ENCODE measurements around the gene ANKS1A. TPM values are rescaled to one million over a fixed set of nuclear protein-coding genes. Genes with fewer than 3 reads are reported as not detected.

ANKS1A gene
- total RNA-seq, 1 experiment from 2014 or later, result 26.5 TPM

DNA sequence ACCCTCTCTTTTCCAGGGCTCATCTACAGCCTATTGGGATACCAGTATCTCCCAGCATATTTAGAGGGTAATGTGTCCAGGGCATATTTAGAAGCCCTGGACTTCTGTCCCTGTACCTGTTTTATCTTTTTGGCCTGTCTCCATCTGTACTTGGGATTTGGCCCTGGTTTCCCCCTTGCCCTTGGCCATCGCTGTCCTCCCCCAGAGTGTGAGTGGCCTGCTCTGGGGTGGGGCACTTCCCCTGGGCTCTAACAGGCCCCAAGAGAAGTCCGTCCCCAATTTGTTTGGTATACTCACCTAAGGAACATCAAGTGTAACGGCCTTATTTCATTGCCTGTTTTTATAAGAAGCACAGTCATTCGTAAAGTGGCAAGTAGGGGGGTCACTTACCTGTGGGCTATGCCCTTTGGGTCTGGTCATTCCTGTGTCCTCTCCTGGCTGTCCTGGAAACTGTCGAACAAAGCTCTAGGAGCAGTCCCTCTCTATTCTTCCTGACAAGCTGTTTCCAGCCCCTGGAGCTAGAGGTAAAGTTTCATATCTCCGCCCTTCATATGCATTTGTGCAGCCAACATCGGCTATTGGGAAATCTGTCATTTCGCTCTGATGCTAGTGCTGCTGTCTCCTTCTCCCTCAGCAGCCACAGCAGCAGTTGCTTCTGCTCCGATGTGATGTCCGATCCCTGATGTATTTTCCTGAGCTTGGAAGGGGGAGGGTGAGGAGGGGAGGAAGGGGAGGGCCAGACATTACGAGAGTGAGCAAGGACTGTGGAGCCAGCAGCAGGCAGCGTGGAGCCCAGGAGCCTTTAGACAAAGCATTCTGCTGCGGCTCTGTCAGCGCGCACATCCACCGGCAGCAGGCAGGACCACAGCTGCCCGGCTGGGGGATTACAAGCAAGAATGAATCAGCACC lies 168.6 kb downstream of the ANKS1A start:
- Histone ChIP-seq H4K91ac (ENCODE audit: insufficient read length, low read depth, low read length) (no peak overlapping the region), H3K9ac (ENCODE audit: extremely low read depth, insufficient read length, low read length) (no peak overlapping the region), H3K14ac (ENCODE audit: insufficient read depth, low read length) (no peak overlapping the region), H3K23ac (ENCODE audit: insufficient read length, low read depth, low read length) (no peak overlapping the region), H4K20me1 (ENCODE audit: control insufficient read depth, insufficient read depth, insufficient read length) (no peaks in the 10 kb centered on the region), H4K5ac (ENCODE audit: insufficient read length, low read depth, low read length) (no peak overlapping the region), H2BK20ac (ENCODE audit: low read depth, low read length, poor library complexity, severe bottlenecking) (no peak overlapping the region), H3T11ph (ENCODE audit: low read length) (no peak overlapping the region), H2BK15ac (ENCODE audit: low read depth, low read length) (no peak overlapping the region), H3K79me1 (ENCODE audit: insufficient read depth, low read depth, low read length, poor library complexity, severe bottlenecking) (no peaks in the 10 kb centered on the region), H2AK5ac (ENCODE audit: insufficient read length, low read length) (no peak overlapping the region), H3K4ac (ENCODE audit: low read depth, low read length) (no peak overlapping the region), H3K4me1 (ENCODE audit: insufficient read depth, low read length) (no peaks in the 10 kb centered on the region), H3K27me3 (ENCODE audit: insufficient read depth, low read length) (no peaks in the 10 kb centered on the region), H2AFZ (ENCODE audit: low read length) (no peak overlapping the region), H3K79me2 (ENCODE audit: insufficient read depth, low read length) (no peaks in the 10 kb centered on the region), H3K56ac (ENCODE audit: insufficient read length, low read depth, low read length) (no peak overlapping the region), H3K23me2 (ENCODE audit: insufficient read length, low read depth, low read length, poor library complexity, severe bottlenecking) (no peaks in the 10 kb centered on the region), H3K4me2 (ENCODE audit: insufficient read depth, insufficient read length, low read length) (no peak overlapping the region), H3K9me3 (ENCODE audit: control insufficient read depth, low read depth, low read length) (no peaks in the 10 kb centered on the region), H4K8ac (replicated peaks; ENCODE audit: insufficient read length, low read depth, low read length) (no peak overlapping the region), H2BK5ac (ENCODE audit: insufficient read length, low read length) (no peak overlapping the region), H2BK12ac (ENCODE audit: insufficient read length, low read depth, low read length) (no peak overlapping the region), H3K18ac (ENCODE audit: insufficient read length, low read depth, low read length) (no peak overlapping the region), H3K27ac (ENCODE audit: insufficient read length, low read depth, low read length) (no peak overlapping the region), H2BK120ac (ENCODE audit: low read depth, low read length, poor library complexity, severe bottlenecking) (no peak overlapping the region)
- DNase-seq, result no peak
- TF ChIP-seq, protein P1, sequence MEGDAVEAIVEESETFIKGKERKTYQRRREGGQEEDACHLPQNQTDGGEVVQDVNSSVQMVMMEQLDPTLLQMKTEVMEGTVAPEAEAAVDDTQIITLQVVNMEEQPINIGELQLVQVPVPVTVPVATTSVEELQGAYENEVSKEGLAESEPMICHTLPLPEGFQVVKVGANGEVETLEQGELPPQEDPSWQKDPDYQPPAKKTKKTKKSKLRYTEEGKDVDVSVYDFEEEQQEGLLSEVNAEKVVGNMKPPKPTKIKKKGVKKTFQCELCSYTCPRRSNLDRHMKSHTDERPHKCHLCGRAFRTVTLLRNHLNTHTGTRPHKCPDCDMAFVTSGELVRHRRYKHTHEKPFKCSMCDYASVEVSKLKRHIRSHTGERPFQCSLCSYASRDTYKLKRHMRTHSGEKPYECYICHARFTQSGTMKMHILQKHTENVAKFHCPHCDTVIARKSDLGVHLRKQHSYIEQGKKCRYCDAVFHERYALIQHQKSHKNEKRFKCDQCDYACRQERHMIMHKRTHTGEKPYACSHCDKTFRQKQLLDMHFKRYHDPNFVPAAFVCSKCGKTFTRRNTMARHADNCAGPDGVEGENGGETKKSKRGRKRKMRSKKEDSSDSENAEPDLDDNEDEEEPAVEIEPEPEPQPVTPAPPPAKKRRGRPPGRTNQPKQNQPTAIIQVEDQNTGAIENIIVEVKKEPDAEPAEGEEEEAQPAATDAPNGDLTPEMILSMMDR (conservative IDR thresholded peaks at IDR 0.05), result no peak
- Mint-ChIP-seq H3K27me3 (ENCODE audit: low read depth) (no peaks in the 10 kb centered on the region), H3K4me1 (peaks cover 2 to 14% of the 10 kb centered on the region in 2 experiments; a peak in 3 of 4 replicates), H3K4me3 (no peak overlapping the region), H3K36me3 (ENCODE audit: insufficient read depth in 1 of 3, low read depth in 3 of 3) (peaks cover 2 to 51% (median 38%) of the 10 kb centered on the region in 3 experiments; a peak in 6 of 7 replicates), H3K27ac (peak overlapping the region in 2 of 3 experiments; percentile 71 to 78; a peak in 5 of 7 replicates), H3K9me3 (no peaks in the 10 kb centered on the region)
- WGBS (ENCODE audit: extremely low coverage, insufficient read length, low lambda C conversion rate), result no CpG with 5 or more reads among the region's 17 CpGs

Data from H9 (cell line).